SU-DHL-6 (cell line): Measurements from ENCODE around the gene TNNI3K.

Experiments
- H2AFZ ChIP-seq: fragments of 200-600 bp; sonication (generic); 2 replicates; pipeline ENCODE4 v1.6.1; 2014; ENCODE audit warnings: low read depth, mild to moderate bottlenecking, moderate library complexity, mixed read lengths, antibody characterized with exemption, low read length; ENCODE audit not compliant: severe bottlenecking
- H3F3A ChIP-seq: fragments of 200-600 bp; shearing (Covaris generic); 2 replicates; pipeline ENCODE4 v1.6.0; 2016; ENCODE audit warnings: antibody characterized with exemption, mild to moderate bottlenecking; ENCODE audit not compliant: insufficient read depth
- H3K27ac ChIP-seq: fragments of 200-600 bp; sonication (generic); 2 replicates; pipeline ENCODE4 v1.5.1; 2016; ENCODE audit warnings: low read depth, mild to moderate bottlenecking, low read length, moderate library complexity, mixed read lengths
- H3K27me3 ChIP-seq: fragments of 200-600 bp; sonication (generic), shearing (Covaris generic); 2 replicates; pipeline ENCODE4 v1.6.0; 2014; ENCODE audit warnings: mild to moderate bottlenecking, low read length
- H3K36me3 ChIP-seq: fragments of 200-600 bp; sonication (generic); 2 replicates; pipeline ENCODE4 v1.6.1; 2014; ENCODE audit warnings: mild to moderate bottlenecking, low read length, mixed read lengths
- H3K4me2 ChIP-seq: fragments of 300-600, 200-600 bp; shearing (Covaris generic), sonication (generic); 2 replicates; pipeline ENCODE4 v1.6.0; 2014; ENCODE audit warnings: low read length, low read depth, mild to moderate bottlenecking; ENCODE audit not compliant: poor library complexity, severe bottlenecking
- H3K4me3 ChIP-seq: fragments of 200-600 bp; sonication (generic); 2 replicates; pipeline ENCODE4 v1.5.1; 2014; ENCODE audit warnings: antibody characterized with exemption, low read length, mild to moderate bottlenecking, mixed read lengths; ENCODE audit not compliant: insufficient read depth, poor library complexity, severe bottlenecking
- H3K79me2 ChIP-seq: fragments of 200-600 bp; sonication (generic); 2 replicates; pipeline ENCODE4 v1.6.1; 2014; ENCODE audit warnings: mild to moderate bottlenecking, low read length, moderate library complexity; ENCODE audit not compliant: insufficient read depth
- H3K9ac ChIP-seq: fragments of 200-600 bp; sonication (generic); 2 replicates; pipeline ENCODE4 v1.7.0; 2014; ENCODE audit warnings: mild to moderate bottlenecking, low read length
- H3K9me2 ChIP-seq: fragments of 200-600 bp; sonication (generic); replicated peaks from 2 replicates; pipeline ENCODE4 v1.6.1; 2014; ENCODE audit warnings: low read length; ENCODE audit not compliant: insufficient read depth
- H3K9me3 ChIP-seq: fragments of 200-600 bp; sonication (generic); 2 replicates; pipeline ENCODE4 v1.6.1; 2014; ENCODE audit warnings: low read length, mixed read lengths; ENCODE audit not compliant: insufficient read depth
- H4K20me1 ChIP-seq: fragments of 200-600 bp; sonication (generic); 2 replicates; pipeline ENCODE4 v1.6.1; 2014; ENCODE audit warnings: low read depth, mild to moderate bottlenecking, antibody characterized with exemption, low read length, moderate library complexity, mixed read lengths
- EZH2phosphoT487 ChIP-seq: fragments of 200-600 bp; sonication (generic), shearing (Covaris generic); conservative IDR thresholded peaks from 2 replicates; pipeline ENCODE4 v1.6.1; 2018; ENCODE audit warnings: mild to moderate bottlenecking, antibody characterized with exemption, low read length, moderate library complexity, mixed read lengths
- TF ChIP-seq, protein P1 (sequence below): fragments of 200-600 bp; sonication (generic); IDR thresholded peaks from one replicate; pipeline ENCODE4 v1.5.1; 2017; ENCODE audit warnings: antibody characterized with exemption, mild to moderate bottlenecking, low read length, moderate library complexity; ENCODE audit not compliant: insufficient read depth, poor library complexity, severe bottlenecking

Gene TNNI3K

GRCh38 chr1:74425676-74426075 is 190.5 kb downstream of the TNNI3K start:
- Histone ChIP-seq H3F3A (no peaks in the 10 kb centered on the region), H3K9me2 (no peaks in the 10 kb centered on the region), H2AFZ (no peak overlapping the region), H3K36me3 (no peaks in the 10 kb centered on the region), H3K27ac (no peak overlapping the region), H3K27me3 (no peaks in the 10 kb centered on the region), H3K79me2 (no peaks in the 10 kb centered on the region), H3K9ac (no peak overlapping the region), H3K4me2 (no peak overlapping the region), H3K4me3 (no peak overlapping the region), H4K20me1 (no peaks in the 10 kb centered on the region), H3K9me3 (no peaks in the 10 kb centered on the region)
- TF ChIP-seq EZH2phosphoT487: no peak
- TF ChIP-seq, protein P1, sequence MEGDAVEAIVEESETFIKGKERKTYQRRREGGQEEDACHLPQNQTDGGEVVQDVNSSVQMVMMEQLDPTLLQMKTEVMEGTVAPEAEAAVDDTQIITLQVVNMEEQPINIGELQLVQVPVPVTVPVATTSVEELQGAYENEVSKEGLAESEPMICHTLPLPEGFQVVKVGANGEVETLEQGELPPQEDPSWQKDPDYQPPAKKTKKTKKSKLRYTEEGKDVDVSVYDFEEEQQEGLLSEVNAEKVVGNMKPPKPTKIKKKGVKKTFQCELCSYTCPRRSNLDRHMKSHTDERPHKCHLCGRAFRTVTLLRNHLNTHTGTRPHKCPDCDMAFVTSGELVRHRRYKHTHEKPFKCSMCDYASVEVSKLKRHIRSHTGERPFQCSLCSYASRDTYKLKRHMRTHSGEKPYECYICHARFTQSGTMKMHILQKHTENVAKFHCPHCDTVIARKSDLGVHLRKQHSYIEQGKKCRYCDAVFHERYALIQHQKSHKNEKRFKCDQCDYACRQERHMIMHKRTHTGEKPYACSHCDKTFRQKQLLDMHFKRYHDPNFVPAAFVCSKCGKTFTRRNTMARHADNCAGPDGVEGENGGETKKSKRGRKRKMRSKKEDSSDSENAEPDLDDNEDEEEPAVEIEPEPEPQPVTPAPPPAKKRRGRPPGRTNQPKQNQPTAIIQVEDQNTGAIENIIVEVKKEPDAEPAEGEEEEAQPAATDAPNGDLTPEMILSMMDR: no peak

GRCh38 chr1:74426208-74426937 is 191.2 kb downstream of the TNNI3K start:
- Histone ChIP-seq H3K9me3 (no peaks in the 10 kb centered on the region), H3K79me2 (no peaks in the 10 kb centered on the region), H3K4me2 (no peak overlapping the region), H3K4me3 (no peak overlapping the region), H3K36me3 (no peaks in the 10 kb centered on the region), H3K9me2 (no peaks in the 10 kb centered on the region), H3F3A (no peaks in the 10 kb centered on the region), H2AFZ (no peak overlapping the region), H3K27ac (no peak overlapping the region), H4K20me1 (no peaks in the 10 kb centered on the region), H3K9ac (no peak overlapping the region), H3K27me3 (no peaks in the 10 kb centered on the region)
- no peak for TF ChIP-seq EZH2phosphoT487
- TF ChIP-seq, protein P1: no peak

- Histone ChIP-seq H3K27ac (no peak overlapping the region), H3K9me3 (no peaks in the 10 kb centered on the region), H3K27me3 (no peaks in the 10 kb centered on the region), H3K36me3 (no peaks in the 10 kb centered on the region), H3K79me2 (no peaks in the 10 kb centered on the region), H3K4me3 (no peak overlapping the region), H3F3A (no peaks in the 10 kb centered on the region), H3K9ac (no peak overlapping the region), H3K4me2 (no peak overlapping the region), H4K20me1 (no peaks in the 10 kb centered on the region), H3K9me2 (no peaks in the 10 kb centered on the region), H2AFZ (no peak overlapping the region)
- no peak for TF ChIP-seq EZH2phosphoT487
- TF ChIP-seq, protein P1: no peak
Measured at GRCh38 chr1:74427681-74428080, 192.5 kb downstream of the TNNI3K start.
